ENCODE measurements around the gene GPRC5D. TPM values are rescaled to one million over a fixed set of nuclear protein-coding genes. Genes with fewer than 3 reads are reported as not detected.

The GPRC5D gene
- polyA plus RNA-seq, 1 experiment: not detected

- Histone ChIP-seq H3K27ac (ENCODE audit: low read depth, low read length) (no peak overlapping the region), H3K27me3 (ENCODE audit: control insufficient read depth, insufficient read depth, low read length) (no peaks in the 10 kb centered on the region), H3K9me3 (ENCODE audit: control insufficient read depth, insufficient read depth, low read length) (no peaks in the 10 kb centered on the region), H3K4me3 (ENCODE audit: low read depth, low read length) (no peak overlapping the region)
- POLR2A ChIA-PET: interaction anchor here (0.7 kb wide), 1 partner anchor 47 kb away, joined by 4 read pairs; no protein-coding TSS in a partner anchor
- no peak for TF ChIP-seq CTCF (IDR thresholded peaks at IDR 0.05; ENCODE audit: low read depth, low read length)
- DNase-seq (ENCODE audit: low read depth, low spot score): no peak
- CTCF ChIA-PET: interaction anchor here (0.7 kb wide), 1 partner anchor 12 kb away, joined by 3 read pairs; no protein-coding TSS in a partner anchor
Observed at GRCh38 chr12:12903642-12904609, 48.0 kb downstream of the GPRC5D start.

GRCh38 chr12:12902036-12902435, 49.9 kb downstream of the GPRC5D start:
- TF ChIP-seq CTCF (IDR thresholded peaks at IDR 0.05; ENCODE audit: low read depth, low read length): no peak
- no peaks in the 10 kb centered on the region for H3K27me3 ChIP-seq (ENCODE audit: control insufficient read depth, insufficient read depth, low read length)
- peak overlapping the region; percentile 90 for H3K27ac ChIP-seq (ENCODE audit: low read depth, low read length)
- ChIA-PET POLR2A (interaction anchor here (0.6 to 2.0 kb wide), 5 partner anchors 10 to 820 kb away, joined by 3 to 13 read pairs (median 4); partner anchors contain the start of gene GPRC5A), CTCF (interaction anchor here (0.7 to 2.3 kb wide), 2 partner anchors 310 to 477 kb away, joined by 3 to 6 read pairs; no protein-coding TSS in a partner anchor)
- DNase-seq (ENCODE audit: low read depth, low spot score): no peak
- H3K9me3 ChIP-seq (ENCODE audit: control insufficient read depth, insufficient read depth, low read length): no peaks in the 10 kb centered on the region
- peak overlapping the region; percentile 22 for H3K4me3 ChIP-seq (ENCODE audit: low read depth, low read length)

- no peak for TF ChIP-seq CTCF (IDR thresholded peaks at IDR 0.05; ENCODE audit: low read depth, low read length)
- H3K27me3 ChIP-seq (ENCODE audit: control insufficient read depth, insufficient read depth, low read length): no peaks in the 10 kb centered on the region
- ChIA-PET POLR2A (interaction anchor here (0.6 to 2.0 kb wide), 6 partner anchors 9 to 820 kb away, joined by 3 to 13 read pairs (median 4); partner anchors contain the start of gene GPRC5A), CTCF (interaction anchor here (0.6 to 2.3 kb wide), 3 partner anchors 40 to 355 kb away, joined by 4 to 6 read pairs (median 4); no protein-coding TSS in a partner anchor)
- H3K4me3 ChIP-seq (ENCODE audit: low read depth, low read length): peak overlapping the region; percentile 31
- no peaks in the 10 kb centered on the region for H3K9me3 ChIP-seq (ENCODE audit: control insufficient read depth, insufficient read depth, low read length)
- H3K27ac ChIP-seq (ENCODE audit: low read depth, low read length): peak overlapping the region; percentile 90
- no peak for DNase-seq (ENCODE audit: low read depth, low spot score)
Observed at GRCh38 chr12:12901158-12901791, 50.7 kb downstream of the GPRC5D start.

GRCh38 chr12:12900786-12901157, 51.2 kb downstream of the GPRC5D start:
- Histone ChIP-seq H3K27me3 (ENCODE audit: control insufficient read depth, insufficient read depth, low read length) (no peaks in the 10 kb centered on the region), H3K27ac (ENCODE audit: low read depth, low read length) (peak overlapping the region; percentile 92), H3K4me3 (ENCODE audit: low read depth, low read length) (no peak overlapping the region), H3K9me3 (ENCODE audit: control insufficient read depth, insufficient read depth, low read length) (no peaks in the 10 kb centered on the region)
- ChIA-PET CTCF (interaction anchor here (0.6 to 2.3 kb wide), 3 partner anchors 40 to 355 kb away, joined by 4 to 6 read pairs (median 4); no protein-coding TSS in a partner anchor), POLR2A (interaction anchor here (0.7 to 2.0 kb wide), 3 partner anchors 9 to 97 kb away, joined by 3 to 13 read pairs (median 5); partner anchors contain the start of gene GPRC5A)
- no peak for DNase-seq (ENCODE audit: low read depth, low spot score)
- TF ChIP-seq CTCF (IDR thresholded peaks at IDR 0.05; ENCODE audit: low read depth, low read length): no peak

Measured in AG04450 (cell line).